IPS DF 6.9 (cell line): ENCODE results near the gene TARS1.
"Not testable (repeated sequence)": the region's sequence is repeated elsewhere in the genome, so short reads cannot be mapped to it uniquely, and the experiment has no call there.

ENCODE experiments used
- DNase-seq: peaks from one replicate; pipeline ENCODE4 v3.0.0-alpha.2; 2013; ENCODE audit warnings: low read depth, low spot score
- H3K27ac ChIP-seq: one replicate; pipeline ENCODE4 v1.5.1; 2013; ENCODE audit warnings: low read length, control low read depth
- H3K27me3 ChIP-seq: 2 replicates; pipeline ENCODE4 v1.6.1; 2013; ENCODE audit warnings: mild to moderate bottlenecking, low read length; ENCODE audit not compliant: control insufficient read depth, insufficient read depth
- H3K36me3 ChIP-seq: 2 replicates; pipeline ENCODE4 v1.6.1; 2013; ENCODE audit warnings: low read length; ENCODE audit not compliant: control insufficient read depth, insufficient read depth
- H3K4me1 ChIP-seq: 2 replicates; pipeline ENCODE4 v1.6.1; 2013; ENCODE audit warnings: low read length; ENCODE audit not compliant: control insufficient read depth, insufficient read depth
- H3K4me3 ChIP-seq: 2 replicates; pipeline ENCODE4 v1.5.1; 2013; ENCODE audit warnings: mild to moderate bottlenecking, low read length
- H3K9me3 ChIP-seq: 2 replicates; pipeline ENCODE4 v1.6.1; 2013; ENCODE audit warnings: low read length, inconsistent platforms; ENCODE audit not compliant: control insufficient read depth, insufficient read depth
- WGBS: extraction: QIAGEN DNeasy Blood & Tissue Kit; methylation state at CpG from one replicate; pipeline ENCODE4 v1.1.7; 2013; ENCODE audit warnings: mixed read lengths, missing lambda C conversion rate; ENCODE audit not compliant: insufficient read length, insufficient coverage; 5-methylcytosine and 5-hydroxymethylcytosine counted together

The TARS1 gene

GRCh38 chr5:33507426-33507825 is 66.7 kb downstream of the TARS1 start:
- 100% methylated on average over 1 of the region's 4 CpGs for WGBS
- no peak for DNase-seq
- H3K27me3 ChIP-seq, result no peaks in the 10 kb centered on the region
- no peaks in the 10 kb centered on the region for H3K9me3 ChIP-seq
- no peaks in the 10 kb centered on the region for H3K4me1 ChIP-seq
- no peaks in the 10 kb centered on the region for H3K36me3 ChIP-seq
- no peak overlapping the region for H3K4me3 ChIP-seq
- no peak overlapping the region for H3K27ac ChIP-seq

GRCh38 chr5:33509036-33509435 is 68.3 kb downstream of the TARS1 start:
- Histone ChIP-seq H3K9me3 (no peaks in the 10 kb centered on the region), H3K27me3 (no peaks in the 10 kb centered on the region), H3K4me3 (no peak overlapping the region), H3K27ac (no peak overlapping the region), H3K4me1 (no peaks in the 10 kb centered on the region), H3K36me3 (no peaks in the 10 kb centered on the region)
- DNase-seq, result no peak
- WGBS, result no CpG with 5 or more reads among the region's 3 CpGs

GRCh38 chr5:33513462-33514185 is 72.9 kb downstream of the TARS1 start:
- no peaks in the 10 kb centered on the region; the same call in 1 of the 2 replicates for H3K27me3 ChIP-seq
- no peak for DNase-seq
- H3K36me3 ChIP-seq, result no peaks in the 10 kb centered on the region
- H3K4me3 ChIP-seq, result no peak overlapping the region
- H3K27ac ChIP-seq, result no peak overlapping the region
- no peaks in the 10 kb centered on the region for H3K9me3 ChIP-seq
- no peaks in the 10 kb centered on the region for H3K4me1 ChIP-seq
- no CpG with 5 or more reads among the region's 3 CpGs for WGBS

GRCh38 chr5:33515366-33515765 is 74.6 kb downstream of the TARS1 start:
- H3K27me3 ChIP-seq, H3K4me1 ChIP-seq, H3K27ac ChIP-seq, DNase-seq, H3K36me3 ChIP-seq, H3K4me3 ChIP-seq, H3K9me3 ChIP-seq: not testable (repeated sequence)
- no CpG with 5 or more reads among the region's 32 CpGs for WGBS

- no peaks in the 10 kb centered on the region; the same call in 1 of the 2 replicates for H3K27me3 ChIP-seq
- no peak for DNase-seq
- H3K4me3 ChIP-seq, result no peak overlapping the region
- H3K4me1 ChIP-seq, result no peaks in the 10 kb centered on the region
- no peaks in the 10 kb centered on the region; the same call in 1 of the 2 replicates for H3K9me3 ChIP-seq
- H3K36me3 ChIP-seq, result no peaks in the 10 kb centered on the region
- H3K27ac ChIP-seq, result no peak overlapping the region
- no CpG with 5 or more reads among the region's 2 CpGs for whole genome bisulfite sequencing
These were observed 75.7 kb downstream of the TARS1 start for GRCh38 chr5:33516421-33516820.
